H9 (cell line): ENCODE results near the gene HSPA2. TPM values are rescaled to one million over a fixed set of nuclear protein-coding genes. Genes with fewer than 3 reads are reported as not detected.
"Not testable (repeated sequence)": the region's sequence is repeated elsewhere in the genome, so short reads cannot be mapped to it uniquely, and the experiment has no call there.

ENCODE experiments used
- DNase-seq: peaks from one replicate; pipeline ENCODE4 v3.0.0-alpha.2; 2017
- H2AFZ ChIP-seq: one replicate; pipeline ENCODE4 v1.6.1; 2013; ENCODE audit warnings: mild to moderate bottlenecking, low read length, control low read depth, moderate library complexity
- H2AK5ac ChIP-seq: 2 replicates; pipeline ENCODE4 v1.6.1; 2013; ENCODE audit warnings: low read length, control low read depth, mixed read lengths; ENCODE audit not compliant: insufficient read length
- H2BK120ac ChIP-seq: one replicate; pipeline ENCODE4 v1.6.1; 2013; ENCODE audit warnings: low read depth, mild to moderate bottlenecking, low read length, control low read depth, inconsistent platforms; ENCODE audit not compliant: poor library complexity, severe bottlenecking
- H2BK12ac ChIP-seq: 2 replicates; pipeline ENCODE4 v1.6.1; 2013; ENCODE audit warnings: low read length, control low read depth, mixed read lengths, low read depth; ENCODE audit not compliant: insufficient read length
- H2BK15ac ChIP-seq: 2 replicates; pipeline ENCODE4 v1.6.1; 2013; ENCODE audit warnings: low read depth, low read length, control low read depth
- H2BK20ac ChIP-seq: one replicate; pipeline ENCODE4 v1.6.1; 2013; ENCODE audit warnings: low read depth, mild to moderate bottlenecking, low read length, control low read depth, inconsistent platforms; ENCODE audit not compliant: poor library complexity, severe bottlenecking
- H2BK5ac ChIP-seq: 2 replicates; pipeline ENCODE4 v1.6.1; 2013; ENCODE audit warnings: low read length, control low read depth, mixed read lengths; ENCODE audit not compliant: insufficient read length
- H3K14ac ChIP-seq: 2 replicates; pipeline ENCODE4 v1.6.1; 2013; ENCODE audit warnings: low read length, control low read depth; ENCODE audit not compliant: insufficient read depth
- H3K18ac ChIP-seq: 2 replicates; pipeline ENCODE4 v1.6.1; 2013; ENCODE audit warnings: low read depth, mild to moderate bottlenecking, mixed read lengths, low read length, control low read depth; ENCODE audit not compliant: insufficient read length
- H3K23ac ChIP-seq: 2 replicates; pipeline ENCODE4 v1.6.1; 2013; ENCODE audit warnings: low read length, control low read depth, mixed read lengths, low read depth; ENCODE audit not compliant: insufficient read length
- H3K23me2 ChIP-seq: 2 replicates; pipeline ENCODE4 v1.6.1; 2013; ENCODE audit warnings: low read depth, mild to moderate bottlenecking, mixed read lengths, low read length, control low read depth; ENCODE audit not compliant: insufficient read length, poor library complexity, severe bottlenecking
- H3K27ac ChIP-seq: 2 replicates; pipeline ENCODE4 v1.5.1; 2013; ENCODE audit warnings: low read length, control low read depth, mixed read lengths, low read depth; ENCODE audit not compliant: insufficient read length
- H3K27me3 ChIP-seq: 2 replicates; pipeline ENCODE4 v1.6.1; 2013; ENCODE audit warnings: low read length, control low read depth, inconsistent platforms; ENCODE audit not compliant: insufficient read depth
- H3K4ac ChIP-seq: 2 replicates; pipeline ENCODE4 v1.6.1; 2013; ENCODE audit warnings: low read depth, mild to moderate bottlenecking, control low read depth, inconsistent platforms, low read length, moderate library complexity
- H3K4me1 ChIP-seq: 2 replicates; pipeline ENCODE4 v1.6.1; 2013; ENCODE audit warnings: low read length, control low read depth, inconsistent platforms; ENCODE audit not compliant: insufficient read depth
- H3K4me2 ChIP-seq: 2 replicates; pipeline ENCODE4 v1.6.1; 2013; ENCODE audit warnings: low read length, control low read depth, mixed read lengths; ENCODE audit not compliant: insufficient read length, insufficient read depth
- H3K56ac ChIP-seq: 2 replicates; pipeline ENCODE4 v1.6.1; 2013; ENCODE audit warnings: low read depth, mild to moderate bottlenecking, mixed read lengths, low read length, control low read depth; ENCODE audit not compliant: insufficient read length
- H3K79me1 ChIP-seq: 2 replicates; pipeline ENCODE4 v1.6.1; 2013; ENCODE audit warnings: low read depth, mild to moderate bottlenecking, moderate library complexity, low read length, control low read depth, inconsistent platforms; ENCODE audit not compliant: insufficient read depth, poor library complexity, severe bottlenecking
- H3K79me2 ChIP-seq: 2 replicates; pipeline ENCODE4 v1.6.1; 2013; ENCODE audit warnings: low read length, control low read depth, inconsistent platforms; ENCODE audit not compliant: insufficient read depth
- H3K9ac ChIP-seq: 2 replicates; pipeline ENCODE4 v1.6.1; 2013; ENCODE audit warnings: low read length, control low read depth, mixed read lengths; ENCODE audit not compliant: insufficient read length; ENCODE audit errors: extremely low read depth
- H3K9me3 ChIP-seq: one replicate; pipeline ENCODE4 v1.6.1; 2013; ENCODE audit warnings: low read depth, low read length, inconsistent platforms; ENCODE audit not compliant: control insufficient read depth
- H3T11ph ChIP-seq: one replicate; pipeline ENCODE4 v1.6.1; 2013; ENCODE audit warnings: mild to moderate bottlenecking, low read length, control low read depth, inconsistent platforms
- H4K20me1 ChIP-seq: one replicate; pipeline ENCODE4 v1.6.1; 2013; ENCODE audit not compliant: control insufficient read depth, insufficient read length, insufficient read depth
- H4K5ac ChIP-seq: 2 replicates; pipeline ENCODE4 v1.6.1; 2013; ENCODE audit warnings: low read depth, mild to moderate bottlenecking, mixed read lengths, low read length, control low read depth; ENCODE audit not compliant: insufficient read length
- H4K8ac ChIP-seq: replicated peaks from 2 replicates; pipeline ENCODE4 v1.6.1; 2013; ENCODE audit warnings: low read length, control low read depth, mixed read lengths, low read depth; ENCODE audit not compliant: insufficient read length
- H4K91ac ChIP-seq: 2 replicates; pipeline ENCODE4 v1.6.1; 2013; ENCODE audit warnings: low read depth, mild to moderate bottlenecking, moderate library complexity, mixed read lengths, low read length, control low read depth; ENCODE audit not compliant: insufficient read length
- H3K27ac Mint-ChIP-seq, 3 experiments: 2 replicates in 2 of 3; 3 replicates in 1 of 3; pipeline ENCODE4 v1.8.0; 2020 to 2021; ENCODE audit warnings: mixed read lengths in 3 of 3, mild to moderate bottlenecking in 1 of 3, moderate library complexity in 1 of 3
- H3K27me3 Mint-ChIP-seq: 2 replicates; pipeline ENCODE4 v1.8.0; 2021; ENCODE audit warnings: low read depth, mild to moderate bottlenecking, moderate library complexity, mixed read lengths
- H3K36me3 Mint-ChIP-seq, 3 experiments: 2 replicates in 2 of 3; 3 replicates in 1 of 3; pipeline ENCODE4 v1.8.0; 2020 to 2021; ENCODE audit warnings: low read depth in 3 of 3, mixed read lengths in 3 of 3; ENCODE audit not compliant: insufficient read depth in 1 of 3
- H3K4me1 Mint-ChIP-seq, 2 experiments: 2 replicates each; pipeline ENCODE4 v1.8.0; 2020; ENCODE audit warnings: mixed read lengths in 2 of 2
- H3K4me3 Mint-ChIP-seq, 2 experiments: 2 replicates in 1 of 2; 3 replicates in 1 of 2; pipeline ENCODE4 v1.8.0; 2020 to 2021; ENCODE audit warnings: mild to moderate bottlenecking in 2 of 2, mixed read lengths in 2 of 2, moderate library complexity in 1 of 2
- H3K9me3 Mint-ChIP-seq, 2 experiments: 2 replicates in 1 of 2; 3 replicates in 1 of 2; pipeline ENCODE4 v1.8.0; 2020; ENCODE audit warnings: mild to moderate bottlenecking in 2 of 2, mixed read lengths in 2 of 2, moderate library complexity in 1 of 2
- CTCF ChIP-seq: fragments of 200-600 bp; sonication (generic); conservative IDR thresholded peaks from 3 replicates; pipeline ENCODE4 v1.8.0; 2021; ENCODE audit warnings: antibody characterized with exemption, mild to moderate bottlenecking
- WGBS: extraction: QIAGEN DNeasy Blood & Tissue Kit; methylation state at CpG from one replicate; pipeline ENCODE4 v1.1.7; 2013; ENCODE audit warnings: missing lambda C conversion rate, low lambda C conversion rate, mixed read lengths; ENCODE audit not compliant: insufficient read length; ENCODE audit errors: extremely low coverage; 5-methylcytosine and 5-hydroxymethylcytosine counted together
- total RNA-seq: library from RNA; stranded (reverse); gene quantifications from 2 replicates; pipeline ENCODE4 v1.2.1, GENCODE V29; 2021

The HSPA2 gene
- total RNA-seq, 1 experiment from 2014 or later = 25.8 TPM

- Histone ChIP-seq H3K79me1 (peaks cover 3% of the 10 kb centered on the region), H2BK15ac (no peak overlapping the region), H2BK20ac (no peak overlapping the region), H4K91ac (no peak overlapping the region), H3K14ac (no peak overlapping the region), H4K20me1 (no peaks in the 10 kb centered on the region), H3K27ac (no peak overlapping the region), H4K8ac (no peak overlapping the region), H3K4ac (no peak overlapping the region), H3K18ac (no peak overlapping the region), H2BK120ac (no peak overlapping the region), H3K23ac (no peak overlapping the region), H4K5ac (no peak overlapping the region), H3K4me2 (no peak overlapping the region), H2AK5ac (no peak overlapping the region), H3K23me2 (no peaks in the 10 kb centered on the region), H3K56ac (no peak overlapping the region), H3T11ph (no peak overlapping the region), H2BK12ac (no peak overlapping the region), H3K9ac (no peak overlapping the region), H2BK5ac (no peak overlapping the region), H3K79me2 (peaks cover 14% of the 10 kb centered on the region; the same call in 1 of the 2 replicates), H2AFZ (no peak overlapping the region), H3K4me1 (no peaks in the 10 kb centered on the region), H3K9me3 (no peaks in the 10 kb centered on the region), H3K27me3 (no peaks in the 10 kb centered on the region)
- Mint-ChIP-seq H3K27ac (no peak overlapping the region), H3K4me1 (no peaks in the 10 kb centered on the region), H3K36me3 (peaks cover 0 to 2% (median 0%) of the 10 kb centered on the region in 3 experiments; a peak in 2 of 7 replicates), H3K9me3 (no peaks in the 10 kb centered on the region), H3K27me3 (no peaks in the 10 kb centered on the region), H3K4me3 (no peak overlapping the region)
- WGBS = no CpG with 5 or more reads among the region's 1 CpG
- no peak for DNase-seq
- TF ChIP-seq CTCF = no peak
Measured at GRCh38 chr14:64516969-64517368, 23.6 kb upstream of the HSPA2 start.

GRCh38 chr14:64517667-64518066 lies 22.9 kb upstream of the HSPA2 start:
- H4K91ac ChIP-seq, H3K4me3 Mint-ChIP-seq, H3K23ac ChIP-seq, H3K4ac ChIP-seq, H2BK15ac ChIP-seq, H3K9ac ChIP-seq, H3K18ac ChIP-seq, H2AK5ac ChIP-seq, H3K14ac ChIP-seq, H3K4me2 ChIP-seq, H3K79me1 ChIP-seq, H3K4me1 Mint-ChIP-seq, H3K4me1 ChIP-seq, H3K27ac Mint-ChIP-seq, H3K27me3 ChIP-seq, H4K8ac ChIP-seq, H3K9me3 Mint-ChIP-seq, H2BK120ac ChIP-seq, H2BK12ac ChIP-seq, H3K9me3 ChIP-seq, H3T11ph ChIP-seq, H3K27me3 Mint-ChIP-seq, H3K56ac ChIP-seq, H2AFZ ChIP-seq, H3K23me2 ChIP-seq, DNase-seq, H2BK20ac ChIP-seq, H3K27ac ChIP-seq, H4K20me1 ChIP-seq, H4K5ac ChIP-seq, H2BK5ac ChIP-seq, H3K36me3 Mint-ChIP-seq: not testable (repeated sequence)
- peaks cover 11% of the 10 kb centered on the region; the same call in 1 of the 2 replicates for H3K79me2 ChIP-seq
- no CpG with 5 or more reads among the region's 6 CpGs for WGBS
